Fibroblast of skin of left biceps (primary cell): ENCODE data around the gene KCNQ4.

Source experiments
- DNase-seq, 2 experiments: peaks; one replicate each; pipeline ENCODE4 v3.0.0-alpha.2; 2013; ENCODE audit warnings: low read depth in 2 of 2

KCNQ4 gene

GRCh38 chr1:40857737-40858136 is 74.2 kb downstream of the KCNQ4 start:
- DNase-seq = no peak

DNA sequence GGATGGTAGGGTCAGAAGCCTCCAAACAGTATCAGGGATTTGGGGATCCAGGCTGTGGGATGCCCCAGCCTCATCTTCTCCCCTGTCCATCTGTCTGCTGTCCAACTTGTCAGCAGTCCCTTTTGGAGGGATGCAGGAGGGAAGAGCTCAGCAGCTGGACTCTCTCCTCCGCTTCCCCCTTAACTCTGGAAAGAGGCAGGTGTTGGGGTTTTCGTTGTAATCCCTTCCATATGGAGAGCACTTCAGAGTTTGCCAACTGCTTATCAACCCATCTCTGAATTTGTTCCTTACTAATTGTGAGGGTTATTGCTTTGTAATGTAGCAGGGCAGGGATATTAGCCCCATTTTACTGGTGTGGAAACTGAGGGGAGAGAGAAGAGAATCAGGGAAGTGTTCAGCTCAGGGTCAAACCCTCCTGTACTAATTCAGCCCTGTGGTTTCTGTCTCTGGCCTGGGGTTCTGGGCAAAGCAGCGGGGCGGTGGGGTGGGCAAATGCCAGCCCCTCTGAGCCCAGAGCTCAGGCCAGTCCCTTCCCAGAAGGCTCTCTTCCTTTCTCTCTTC is 75.3 kb downstream of the KCNQ4 start:
- no peak for DNase-seq

- DNase-seq = no peak
Measured at GRCh38 chr1:40860706-40861223, 77.2 kb downstream of the KCNQ4 start.

GRCh38 chr1:40861224-40862003 is 77.8 kb downstream of the KCNQ4 start:
- DNase-seq = no peak

- peak; percentile 69 to 72 for DNase-seq
Measured at GRCh38 chr1:40862008-40862863, 78.6 kb downstream of the KCNQ4 start, which contains the start of gene CITED4. Gene CITED4, minus strand, starts transcription at chr1:40862363. Its CDS starts 236 bp downstream, at chr1:40862127.

- DNase-seq = no peak
Measured at GRCh38 chr1:40868051-40868723, 84.6 kb downstream of the KCNQ4 start.

- no peak for DNase-seq
Measured at GRCh38 chr1:40870135-40870728, 86.6 kb downstream of the KCNQ4 start.

DNA sequence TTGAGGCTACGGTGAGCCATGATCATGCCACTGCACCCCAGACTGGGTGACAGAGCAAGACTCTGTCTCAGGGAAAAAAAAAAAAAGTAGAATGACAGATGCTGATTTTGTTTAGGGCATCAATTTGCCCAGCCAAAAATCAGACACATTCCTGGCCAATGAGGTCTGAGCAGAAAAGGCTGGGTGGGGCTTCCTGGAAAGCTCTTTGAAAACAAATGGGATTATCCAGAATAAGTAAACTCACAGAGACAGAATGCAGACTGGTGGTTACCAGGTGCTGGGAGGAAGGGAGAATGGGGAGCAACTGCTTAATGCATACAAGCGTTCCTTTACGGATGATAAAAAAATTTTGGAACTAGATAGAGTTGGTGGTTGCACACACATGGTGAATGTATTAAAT is 88.7 kb downstream of the KCNQ4 start:
- no peak for DNase-seq

GRCh38 chr1:40873863-40874472 is 90.4 kb downstream of the KCNQ4 start:
- no peak for DNase-seq

GRCh38 chr1:40876436-40876761 is 92.8 kb downstream of the KCNQ4 start:
- DNase-seq = no peak

DNA sequence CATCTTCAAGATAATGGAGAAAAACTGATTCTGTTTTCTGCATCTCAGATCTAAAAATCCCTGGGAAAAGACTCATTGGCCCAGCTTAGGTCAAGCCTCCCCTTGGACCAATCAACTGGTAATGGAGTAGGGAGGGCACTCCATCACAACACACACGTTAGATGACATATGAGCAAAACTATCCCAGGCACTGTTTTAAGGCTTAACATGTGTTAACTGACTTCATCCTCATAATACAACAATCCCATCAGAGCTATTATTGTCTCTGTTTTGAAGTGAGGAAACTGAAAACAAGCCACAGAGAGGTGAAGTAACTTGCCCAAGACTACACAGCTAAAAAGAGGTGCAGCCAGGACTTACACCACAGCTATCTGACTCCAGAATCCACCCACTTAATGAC is 93.3 kb downstream of the KCNQ4 start:
- no peak for DNase-seq

DNA sequence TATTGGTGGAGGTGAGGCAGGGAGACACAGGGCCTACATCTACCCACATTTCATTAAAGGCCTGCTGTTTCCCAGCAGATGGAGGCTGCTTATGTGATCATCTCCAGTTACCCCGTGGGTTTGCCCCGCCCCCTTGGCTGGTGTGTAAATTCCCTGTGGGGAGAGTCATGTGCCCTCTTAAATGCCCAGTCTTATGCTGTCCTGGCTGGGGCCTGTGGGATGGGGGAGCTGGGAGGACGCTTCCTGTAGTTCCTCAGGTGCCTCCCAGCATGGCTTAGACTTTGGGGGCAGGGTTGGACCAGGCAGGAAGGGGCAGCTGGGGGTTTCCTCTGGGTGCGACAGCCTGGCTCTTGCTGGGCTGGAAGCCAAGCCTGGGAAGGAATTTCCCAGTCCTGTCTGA is 94.1 kb downstream of the KCNQ4 start:
- no peak for DNase-seq

GRCh38 chr1:40878906-40879305 is 95.3 kb downstream of the KCNQ4 start:
- no peak for DNase-seq

GRCh38 chr1:40879482-40880175 is 96.0 kb downstream of the KCNQ4 start:
- DNase-seq = no peak

DNA sequence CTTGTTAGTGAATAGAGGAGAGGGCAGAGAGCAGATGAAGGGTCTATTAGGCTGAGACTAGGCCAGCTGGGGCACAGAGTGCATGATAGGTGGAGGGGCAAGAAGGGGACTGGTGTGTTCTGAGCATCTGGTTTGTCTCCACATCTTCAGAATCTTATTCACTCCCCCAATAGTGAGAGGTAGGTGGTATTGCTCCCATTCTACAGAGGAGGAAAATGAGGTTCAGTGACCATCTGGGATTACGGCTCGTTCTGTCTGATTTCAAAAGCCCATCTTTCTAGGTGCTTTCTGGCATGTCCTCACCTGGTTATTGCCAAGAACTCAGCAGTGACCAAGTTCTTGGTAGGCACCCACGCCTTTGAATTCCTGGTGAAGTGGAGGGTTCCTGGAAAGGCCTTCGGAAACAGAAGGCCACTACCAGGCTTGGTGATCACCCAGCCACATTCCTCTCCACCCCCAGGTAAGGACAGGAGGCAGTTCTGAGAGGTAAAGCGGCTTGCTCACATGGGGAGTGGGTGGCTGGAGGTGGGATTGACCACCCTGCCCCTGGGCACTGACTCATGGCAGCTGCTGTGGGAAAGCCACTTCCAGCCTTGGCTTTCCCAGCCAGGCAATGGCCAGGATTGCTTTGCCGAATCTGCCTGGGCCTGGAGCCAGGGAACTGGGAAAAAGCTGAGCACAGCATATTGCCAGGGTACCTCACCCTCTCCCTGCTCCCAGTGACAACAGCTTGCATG is 97.4 kb downstream of the KCNQ4 start:
- no peak for DNase-seq

GRCh38 chr1:40884055-40884795 is 100.6 kb downstream of the KCNQ4 start:
- DNase-seq = no peak

DNA sequence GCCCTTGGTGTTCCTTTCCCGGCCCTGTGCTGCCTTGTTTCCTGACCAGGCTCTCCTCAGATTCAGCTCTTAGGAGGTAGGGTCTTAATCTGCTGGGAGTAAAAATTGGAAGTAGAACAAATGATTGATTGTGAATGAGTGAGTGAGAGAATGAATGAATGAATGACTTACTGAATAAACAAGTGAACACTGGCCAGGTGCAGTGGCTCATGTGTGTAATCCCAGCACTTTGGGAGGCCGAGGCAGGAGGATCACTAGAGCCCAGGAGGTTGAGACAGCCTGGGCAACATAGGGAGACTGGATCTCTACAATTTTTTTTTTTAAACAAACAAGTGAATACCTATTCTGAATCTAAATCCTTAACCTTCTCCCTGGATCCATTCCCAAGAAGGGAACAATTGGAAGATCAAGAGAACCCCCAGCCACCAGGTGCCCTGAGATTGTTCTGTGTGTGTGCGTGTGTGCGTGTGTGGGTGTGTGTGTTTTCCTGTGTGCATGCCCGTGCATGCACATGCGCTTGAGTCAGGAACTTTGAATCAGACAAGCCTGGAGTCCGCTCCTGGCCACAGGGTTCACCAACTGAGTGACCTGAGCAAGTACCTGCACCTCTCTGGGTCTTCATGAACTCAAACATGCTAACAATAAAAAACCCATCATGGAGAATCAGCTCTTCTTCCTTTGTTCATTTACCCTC is 102.9 kb downstream of the KCNQ4 start:
- DNase-seq = no peak

DNA sequence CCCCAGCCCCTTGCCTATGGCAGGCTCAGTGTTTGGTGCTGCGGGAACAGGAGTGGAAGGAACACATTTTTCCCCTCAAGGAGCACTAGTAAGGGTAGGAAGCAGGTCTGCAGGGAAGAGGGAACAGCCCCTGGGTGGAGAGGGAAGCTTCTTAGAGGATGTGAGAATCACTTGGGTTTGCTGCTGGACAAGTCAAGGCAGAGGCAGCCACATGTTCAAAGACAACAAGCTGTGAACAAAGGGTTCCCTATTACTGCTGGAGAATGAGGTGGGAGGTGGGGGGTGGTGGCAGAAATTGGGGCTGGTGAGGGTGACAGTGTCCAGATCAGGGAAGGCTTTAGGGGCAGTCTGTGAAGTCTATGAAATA is 103.4 kb downstream of the KCNQ4 start:
- DNase-seq = no peak

DNA sequence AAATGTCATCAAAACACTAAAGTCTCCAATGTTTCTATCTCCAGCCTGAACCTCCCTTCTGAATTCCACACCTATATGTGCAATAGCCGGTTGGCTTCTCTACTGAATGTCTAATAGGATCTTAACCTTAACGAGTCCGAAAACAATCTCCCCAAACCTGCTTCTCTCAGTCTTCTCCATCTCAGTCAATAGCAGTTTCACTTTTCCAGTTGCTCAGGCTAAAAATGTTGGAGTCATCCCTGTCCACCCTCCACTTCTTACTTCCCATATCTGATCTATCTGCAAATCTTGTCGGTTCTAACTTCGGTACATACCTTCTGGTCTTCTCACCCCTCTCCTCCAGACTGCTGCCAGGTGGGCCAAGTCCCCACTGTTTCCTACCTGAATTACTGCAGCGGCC is 104.1 kb downstream of the KCNQ4 start:
- DNase-seq = no peak
